GM18517 (cell line): ENCODE results near the gene COX7A2.
A peak's percentile ranks its signal among the peaks of the same experiment; 100 is the strongest.

Experiments
- ATAC-seq: cut with Tn5 transposase; IDR thresholded peaks from one replicate; pipeline ENCODE4 v1.9.1; 2021; ENCODE audit warnings: mild to moderate bottlenecking, moderate library complexity; ENCODE audit not compliant: unreplicated experiment

COX7A2 gene

GRCh38 chr6:75243333-75244062 lies at the start of gene COX7A2:
Gene COX7A2 (minus strand): TSS chr6:75243801. CDS start chr6:75243734, 67 bp downstream.
- ATAC-seq = peak; percentile 94

- no peak for ATAC-seq
Measured at GRCh38 chr6:75292555-75292954, 49.0 kb upstream of the COX7A2 start.

- ATAC-seq = no peak
Measured at GRCh38 chr6:75291744-75292143, 48.1 kb upstream of the COX7A2 start.

- ATAC-seq = no peak
Measured at GRCh38 chr6:75291331-75291730, 47.7 kb upstream of the COX7A2 start.

GRCh38 chr6:75290136-75290945 lies 46.7 kb upstream of the COX7A2 start:
- ATAC-seq = no peak

GRCh38 chr6:75288023-75288422 lies 44.4 kb upstream of the COX7A2 start:
- ATAC-seq = no peak

- ATAC-seq = no peak
Measured at GRCh38 chr6:75287424-75287823, 43.8 kb upstream of the COX7A2 start.

- no peak for ATAC-seq
Measured at GRCh38 chr6:75286955-75287354, 43.4 kb upstream of the COX7A2 start.

GRCh38 chr6:75285283-75285639 lies 41.7 kb upstream of the COX7A2 start:
- ATAC-seq = peak; percentile 13

- peak; percentile 82 for ATAC-seq
Measured at GRCh38 chr6:75284632-75285282, 41.2 kb upstream of the COX7A2 start, which contains the start of gene TMEM30A. Gene TMEM30A (minus strand): TSS chr6:75284792. CDS start chr6:75284638, 154 bp downstream.

GRCh38 chr6:75283907-75284631 lies 40.5 kb upstream of the COX7A2 start:
- peak; percentile 30 for ATAC-seq

- ATAC-seq = no peak
Measured at GRCh38 chr6:75282706-75283105, 39.1 kb upstream of the COX7A2 start.

GRCh38 chr6:75281653-75282052 lies 38.1 kb upstream of the COX7A2 start:
- ATAC-seq = no peak

GRCh38 chr6:75280131-75280855 lies 36.7 kb upstream of the COX7A2 start:
- ATAC-seq = no peak

- ATAC-seq = no peak
Measured at GRCh38 chr6:75279418-75279817, 35.8 kb upstream of the COX7A2 start.

- ATAC-seq = no peak
Measured at GRCh38 chr6:75278474-75279077, 35.0 kb upstream of the COX7A2 start.

GRCh38 chr6:75275067-75275466 lies 31.5 kb upstream of the COX7A2 start:
- ATAC-seq = no peak

GRCh38 chr6:75273009-75273408 lies 29.4 kb upstream of the COX7A2 start:
- no peak for ATAC-seq

GRCh38 chr6:75272145-75272840 lies 28.7 kb upstream of the COX7A2 start:
- no peak for ATAC-seq
